Measurements from ENCODE around the gene RELA. TPM values are rescaled to one million over a fixed set of nuclear protein-coding genes. Genes with fewer than 3 reads are reported as not detected.
A peak's percentile ranks its signal among the peaks of the same experiment; 100 is the strongest.

RELA gene
- total and polyA plus RNA-seq, 2 of the 13 experiments (the other 11 are each of a cell fraction or from before 2014, with no cell fraction given): 21.4 to 40.5 TPM

DNA sequence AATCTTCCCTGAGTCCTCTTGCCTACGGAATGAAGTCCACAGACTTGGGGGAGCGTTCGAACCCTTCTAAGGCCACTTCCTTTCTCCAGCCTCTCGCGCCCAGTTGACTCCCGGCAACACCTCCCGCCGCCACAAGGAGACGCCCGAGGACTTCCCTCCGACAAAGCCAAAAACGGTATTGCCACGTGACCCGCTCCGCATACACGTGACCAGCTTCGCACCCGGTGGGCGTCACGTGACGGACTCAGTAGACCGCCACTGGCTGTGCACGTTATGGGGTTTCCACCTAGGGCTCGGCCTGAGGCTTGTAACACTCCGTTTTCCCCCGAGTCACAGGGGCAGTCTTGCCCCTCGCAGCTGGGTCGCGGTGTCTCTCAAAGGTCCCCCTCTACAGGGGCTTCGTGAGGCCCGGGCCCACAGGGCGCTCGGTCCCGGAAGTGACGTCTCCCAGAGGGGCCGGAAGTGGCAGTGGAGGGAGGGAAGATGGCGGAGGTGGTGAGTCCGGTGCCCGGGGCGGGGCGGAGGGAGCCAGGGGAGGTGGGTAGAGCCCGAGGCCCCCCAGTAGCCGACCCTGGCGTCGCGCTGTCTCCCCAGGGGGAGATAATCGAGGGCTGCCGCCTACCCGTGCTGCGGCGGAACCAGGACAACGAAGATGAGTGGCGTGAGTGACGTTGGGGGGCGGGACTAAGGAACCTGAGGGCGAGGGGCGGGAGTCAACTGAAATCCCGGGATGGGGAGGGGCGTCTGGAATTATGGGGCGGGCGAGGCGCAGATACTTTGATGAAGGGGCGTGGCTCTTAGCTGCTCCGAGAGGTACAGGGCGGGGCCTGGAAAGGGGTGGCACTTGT, 49.3 kb upstream of the RELA start, which contains the start of gene KAT5 (continued):
- TF ChIP-seq PTBP1 (IDR thresholded peaks at IDR 0.05; ENCODE audit: low read depth, low read length, poor library complexity, severe bottlenecking): no peak
- TF ChIP-seq ZNF276 (CRISPR knock-in tag; IDR thresholded peaks at IDR 0.05; ENCODE audit: low read depth): peak; percentile 95; the same call in 1 of the 2 replicates
- peak; percentile 96; the same call in 1 of the 2 replicates for TF ChIP-seq ZNF576 (CRISPR knock-in tag; IDR thresholded peaks at IDR 0.05)
- no peak for TF ChIP-seq KAT2B (IDR thresholded peaks at IDR 0.05; ENCODE audit: borderline replicate concordance, low read depth, low read length)
- TF ChIP-seq, protein P1, sequence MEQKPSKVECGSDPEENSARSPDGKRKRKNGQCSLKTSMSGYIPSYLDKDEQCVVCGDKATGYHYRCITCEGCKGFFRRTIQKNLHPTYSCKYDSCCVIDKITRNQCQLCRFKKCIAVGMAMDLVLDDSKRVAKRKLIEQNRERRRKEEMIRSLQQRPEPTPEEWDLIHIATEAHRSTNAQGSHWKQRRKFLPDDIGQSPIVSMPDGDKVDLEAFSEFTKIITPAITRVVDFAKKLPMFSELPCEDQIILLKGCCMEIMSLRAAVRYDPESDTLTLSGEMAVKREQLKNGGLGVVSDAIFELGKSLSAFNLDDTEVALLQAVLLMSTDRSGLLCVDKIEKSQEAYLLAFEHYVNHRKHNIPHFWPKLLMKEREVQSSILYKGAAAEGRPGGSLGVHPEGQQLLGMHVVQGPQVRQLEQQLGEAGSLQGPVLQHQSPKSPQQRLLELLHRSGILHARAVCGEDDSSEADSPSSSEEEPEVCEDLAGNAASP (CRISPR knock-in tag; IDR thresholded peaks at IDR 0.05; ENCODE audit: borderline replicate concordance): peak; percentile 54; the same call in 1 of the 2 replicates
- peak; percentile 98 for TF ChIP-seq ARHGAP35 (CRISPR knock-in tag; IDR thresholded peaks at IDR 0.05; ENCODE audit: borderline replicate concordance)
- no peak for TF ChIP-seq ZSCAN20 (CRISPR knock-in tag; IDR thresholded peaks at IDR 0.05; ENCODE audit: borderline replicate concordance)
- peak; percentile 86; the same call in 1 of the 2 replicates for TF ChIP-seq KLF13 (CRISPR knock-in tag; IDR thresholded peaks at IDR 0.05)
- TF ChIP-seq ZMYM3 (CRISPR knock-in tag; IDR thresholded peaks at IDR 0.05): 0 out of 2 replicates have a peak, but pooled peaks have one; percentile 56
- TF ChIP-seq ZNF775 (CRISPR knock-in tag; IDR thresholded peaks at IDR 0.05; ENCODE audit: borderline replicate concordance): 0 out of 2 replicates have a peak, but pooled peaks have one; percentile 47
- TF ChIP-seq CHCHD3 (CRISPR knock-in tag; IDR thresholded peaks at IDR 0.05): no peak
- peak; percentile 82; the same call in 1 of the 2 replicates for TF ChIP-seq MAZ (IDR thresholded peaks at IDR 0.05; ENCODE audit: borderline replicate concordance, low read depth, low read length)
- TF ChIP-seq MAZ (CRISPR knock-in tag; IDR thresholded peaks at IDR 0.05; ENCODE audit: low read depth): peak; percentile 93
- TF ChIP-seq SRSF1 (optimal IDR thresholded peaks at IDR 0.05; ENCODE audit: low read depth, low read length): peak; percentile 93
- TF ChIP-seq, protein P2, sequence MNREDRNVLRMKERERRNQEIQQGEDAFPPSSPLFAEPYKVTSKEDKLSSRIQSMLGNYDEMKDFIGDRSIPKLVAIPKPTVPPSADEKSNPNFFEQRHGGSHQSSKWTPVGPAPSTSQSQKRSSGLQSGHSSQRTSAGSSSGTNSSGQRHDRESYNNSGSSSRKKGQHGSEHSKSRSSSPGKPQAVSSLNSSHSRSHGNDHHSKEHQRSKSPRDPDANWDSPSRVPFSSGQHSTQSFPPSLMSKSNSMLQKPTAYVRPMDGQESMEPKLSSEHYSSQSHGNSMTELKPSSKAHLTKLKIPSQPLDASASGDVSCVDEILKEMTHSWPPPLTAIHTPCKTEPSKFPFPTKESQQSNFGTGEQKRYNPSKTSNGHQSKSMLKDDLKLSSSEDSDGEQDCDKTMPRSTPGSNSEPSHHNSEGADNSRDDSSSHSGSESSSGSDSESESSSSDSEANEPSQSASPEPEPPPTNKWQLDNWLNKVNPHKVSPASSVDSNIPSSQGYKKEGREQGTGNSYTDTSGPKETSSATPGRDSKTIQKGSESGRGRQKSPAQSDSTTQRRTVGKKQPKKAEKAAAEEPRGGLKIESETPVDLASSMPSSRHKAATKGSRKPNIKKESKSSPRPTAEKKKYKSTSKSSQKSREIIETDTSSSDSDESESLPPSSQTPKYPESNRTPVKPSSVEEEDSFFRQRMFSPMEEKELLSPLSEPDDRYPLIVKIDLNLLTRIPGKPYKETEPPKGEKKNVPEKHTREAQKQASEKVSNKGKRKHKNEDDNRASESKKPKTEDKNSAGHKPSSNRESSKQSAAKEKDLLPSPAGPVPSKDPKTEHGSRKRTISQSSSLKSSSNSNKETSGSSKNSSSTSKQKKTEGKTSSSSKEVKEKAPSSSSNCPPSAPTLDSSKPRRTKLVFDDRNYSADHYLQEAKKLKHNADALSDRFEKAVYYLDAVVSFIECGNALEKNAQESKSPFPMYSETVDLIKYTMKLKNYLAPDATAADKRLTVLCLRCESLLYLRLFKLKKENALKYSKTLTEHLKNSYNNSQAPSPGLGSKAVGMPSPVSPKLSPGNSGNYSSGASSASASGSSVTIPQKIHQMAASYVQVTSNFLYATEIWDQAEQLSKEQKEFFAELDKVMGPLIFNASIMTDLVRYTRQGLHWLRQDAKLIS (CRISPR knock-in tag; IDR thresholded peaks at IDR 0.05): no peak
- TF ChIP-seq CEBPB (IDR thresholded peaks at IDR 0.05; ENCODE audit: borderline replicate concordance, low read depth, low read length): no peak
- TF ChIP-seq, protein P3, sequence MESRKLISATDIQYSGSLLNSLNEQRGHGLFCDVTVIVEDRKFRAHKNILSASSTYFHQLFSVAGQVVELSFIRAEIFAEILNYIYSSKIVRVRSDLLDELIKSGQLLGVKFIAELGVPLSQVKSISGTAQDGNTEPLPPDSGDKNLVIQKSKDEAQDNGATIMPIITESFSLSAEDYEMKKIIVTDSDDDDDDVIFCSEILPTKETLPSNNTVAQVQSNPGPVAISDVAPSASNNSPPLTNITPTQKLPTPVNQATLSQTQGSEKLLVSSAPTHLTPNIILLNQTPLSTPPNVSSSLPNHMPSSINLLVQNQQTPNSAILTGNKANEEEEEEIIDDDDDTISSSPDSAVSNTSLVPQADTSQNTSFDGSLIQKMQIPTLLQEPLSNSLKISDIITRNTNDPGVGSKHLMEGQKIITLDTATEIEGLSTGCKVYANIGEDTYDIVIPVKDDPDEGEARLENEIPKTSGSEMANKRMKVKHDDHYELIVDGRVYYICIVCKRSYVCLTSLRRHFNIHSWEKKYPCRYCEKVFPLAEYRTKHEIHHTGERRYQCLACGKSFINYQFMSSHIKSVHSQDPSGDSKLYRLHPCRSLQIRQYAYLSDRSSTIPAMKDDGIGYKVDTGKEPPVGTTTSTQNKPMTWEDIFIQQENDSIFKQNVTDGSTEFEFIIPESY (CRISPR knock-in tag; IDR thresholded peaks at IDR 0.05): peak; percentile 86
- TF ChIP-seq ZBTB38 (CRISPR knock-in tag; IDR thresholded peaks at IDR 0.05): peak; percentile 81
- no peak for TF ChIP-seq RFX1 (IDR thresholded peaks at IDR 0.05)

All from HepG2 (cell line).